Measurements from ENCODE around the gene CD83. TPM values are rescaled to one million over a fixed set of nuclear protein-coding genes. Genes with fewer than 3 reads are reported as not detected.

The CD83 gene
- total and polyA plus RNA-seq, 9 of the 15 experiments (the other 6 are each of a cell fraction or from before 2014, with no cell fraction given), result 2.5 to 4.1 (median 3.4) TPM

GRCh38 chr6:14077193-14077867, 40.2 kb upstream of the CD83 start:
- no peaks in the 10 kb centered on the region for H4K20me1 ChIP-seq (replicated peaks; ENCODE audit: control insufficient read depth, insufficient read depth, low read length)
- H3K4me2 ChIP-seq (ENCODE audit: insufficient read depth, low read length), result no peak overlapping the region
- no peaks in the 10 kb centered on the region for H3K9me3 ChIP-seq (replicated peaks; ENCODE audit: control insufficient read depth, insufficient read depth, low read depth, low read length)
- POLR2A ChIA-PET, result interaction anchor here (0.5 to 1.0 kb wide), 6 partner anchors 20 to 165 kb away, joined by 3 to 4 read pairs (median 3); no protein-coding TSS in a partner anchor
- H3K9me1 ChIP-seq (ENCODE audit: control insufficient read depth, insufficient read depth, low read length), result no peaks in the 10 kb centered on the region
- H3K36me3 ChIP-seq (ENCODE audit: control insufficient read depth, insufficient read depth, low read length), result no peaks in the 10 kb centered on the region
- intact Hi-C loops (cut with micrococcal nuclease) (loop anchor here (5.0 to 10.0 kb wide), 2 partner anchors 65 to 503 kb away; partner anchors contain the start of gene SIRT5), in situ Hi-C loops (cut with MboI) (no loop called here)
- CTCF ChIA-PET (ENCODE audit: low intra/inter-chr PET ratio), result no interaction called here
- FAIRE-seq (no peak), DNase-seq (ENCODE audit: extremely low read depth in 1 of 4, low spot score in 3 of 4) (peak in 1 of 4 experiments; percentile 25), ATAC-seq (peak; percentile 65)
- no TSS peak for BruUV-seq (replicated peaks)
- H3K27me3 ChIP-seq (ENCODE audit: control insufficient read depth in 2 of 2, insufficient read depth in 2 of 2, low read length in 2 of 2), result no peaks in the 10 kb centered on the region
- H3K79me2 ChIP-seq (ENCODE audit: control insufficient read depth, insufficient read depth, low read length), result no peaks in the 10 kb centered on the region
- no peak overlapping the region for H3K27ac ChIP-seq (ENCODE audit: extremely low read depth, low read depth, low read length)
- peak overlapping the region; percentile 66 for H2AFZ ChIP-seq (ENCODE audit: low read depth, low read length)
- WGBS (ENCODE audit: insufficient coverage, low coverage, missing lambda C conversion rate), result 29% methylated on average over 4 of the region's 4 CpGs
- no peak overlapping the region for H3K4me3 ChIP-seq
- no peak overlapping the region for H3K9ac ChIP-seq (ENCODE audit: insufficient read depth in 1 of 2, low read depth in 2 of 2, low read length in 2 of 2)
- H3K4me1 ChIP-seq (replicated peaks in 1 of 2; ENCODE audit: control insufficient read depth in 2 of 2, insufficient read depth in 2 of 2, low read length in 2 of 2), result peaks cover 0 to 12% of the 10 kb centered on the region in 2 experiments; a peak in 3 of 5 replicates
- TF ChIP-seq NCOA6 (IDR thresholded peaks at IDR 0.05) (no peak), ZNF589 (CRISPR knock-in tag; IDR thresholded peaks at IDR 0.05; ENCODE audit: low read depth) (peak; percentile 99), TFAP4 (CRISPR knock-in tag; IDR thresholded peaks at IDR 0.05; ENCODE audit: borderline replicate concordance) (no peak), HIVEP1 (CRISPR knock-in tag; IDR thresholded peaks at IDR 0.05) (peak; percentile 90), ATF4 (CRISPR knock-in tag; IDR thresholded peaks at IDR 0.05) (peak; percentile 85), ZNF76 (CRISPR knock-in tag; IDR thresholded peaks at IDR 0.05; ENCODE audit: borderline replicate concordance) (peak; percentile 94), CREB5 (CRISPR knock-in tag; IDR thresholded peaks at IDR 0.05) (peak; percentile 58; the same call in 1 of the 2 replicates), ZNF764 (CRISPR knock-in tag; IDR thresholded peaks at IDR 0.05; ENCODE audit: low read depth) (no peak), ARHGAP35 (IDR thresholded peaks at IDR 0.05; ENCODE audit: partially characterized antibody) (no peak), ILK (tag; IDR thresholded peaks at IDR 0.05; ENCODE audit: borderline replicate concordance, low read depth) (peak; percentile 87), HDAC2 (IDR thresholded peaks at IDR 0.05) (no peak), GTF3C2 (IDR thresholded peaks at IDR 0.05; ENCODE audit: borderline replicate concordance, extremely low read depth, insufficient read length) (no peak), PTTG1 (tag; IDR thresholded peaks at IDR 0.05; ENCODE audit: low read depth) (peak; percentile 89), NR2C2 (CRISPR knock-in tag; IDR thresholded peaks at IDR 0.05) (no peak), NR2C2 (tag; IDR thresholded peaks at IDR 0.05) (peak; percentile 68; the same call in 1 of the 2 replicates), TAF7 (tag; IDR thresholded peaks at IDR 0.05) (peak; percentile 82)

Data from K562 (cell line).